GM12874 (cell line): ENCODE measurements around the gene KCNE4.

Source experiments
- CTCF ChIP-seq: IDR thresholded peaks from 2 replicates; pipeline ENCODE4 v1.5.1; 2011; ENCODE audit warnings: low read depth, mild to moderate bottlenecking, control low read depth, low read length, moderate library complexity; ENCODE audit not compliant: insufficient read depth

KCNE4 gene

GRCh38 chr2:223055140-223055539 lies 3.1 kb downstream of the KCNE4 start:
- no peak for TF ChIP-seq CTCF

GRCh38 chr2:223055836-223056235 lies 3.8 kb downstream of the KCNE4 start:
- no peak for TF ChIP-seq CTCF

- no peak for TF ChIP-seq CTCF
Measured at GRCh38 chr2:223056701-223057418, 4.9 kb downstream of the KCNE4 start.

GRCh38 chr2:223057569-223057968 lies 5.6 kb downstream of the KCNE4 start:
- no peak for TF ChIP-seq CTCF

- TF ChIP-seq CTCF: no peak
Measured at GRCh38 chr2:223058952-223059716, 7.1 kb downstream of the KCNE4 start.

- no peak for TF ChIP-seq CTCF
Measured at GRCh38 chr2:223060201-223060825, 8.3 kb downstream of the KCNE4 start.

- TF ChIP-seq CTCF: no peak
Measured at GRCh38 chr2:223062396-223062795, 10.4 kb downstream of the KCNE4 start.
